Muscle of back (tissue), 13 donors: ENCODE data around the gene DNAJB9. TPM values are rescaled to one million over a fixed set of nuclear protein-coding genes. Genes with fewer than 3 reads are reported as not detected.
"Not testable (repeated sequence)": the region's sequence is repeated elsewhere in the genome, so short reads cannot be mapped to it uniquely, and the experiment has no call there.

ENCODE experiments used
- DNase-seq, 3 donors: peaks; one replicate each; pipeline versions ENCODE4 v3.0.0 to v3.0.0-alpha.2; 2013
- long read RNA-seq, 9 donors: transcript quantifications; one replicate each; lab custom pipeline, GENCODE V29; 2026
- polyA plus RNA-seq, 10 donors: library from polyadenylated mRNA; unstranded; fragments of 120-200 nt; gene quantifications; one replicate each; pipeline ENCODE4 v1.2.1, GENCODE V29; 2013; ENCODE audit not compliant: insufficient read length in 10 of 10

DNAJB9 gene
- polyA plus RNA-seq = 10 to 100 TPM; 14.9 to 21.1 (median 17.8) TPM
- long read RNA-seq, donor 1, transcript DNAJB9-201 (3 exons, 2,715 nt) = major isoform, 9 of 9 reads
- long read RNA-seq, donor 1, partial matches to known transcripts = 0 of 9 reads
- long read RNA-seq, donor 1, other reads (novel, unspliced or antisense) = 0 of 9 reads
- long read RNA-seq, donor 2, transcript DNAJB9-201 (3 exons, 2,715 nt) = major isoform, 9 of 9 reads
- long read RNA-seq, donor 2, partial matches to known transcripts = 0 of 9 reads
- long read RNA-seq, donor 2, other reads (novel, unspliced or antisense) = 0 of 9 reads
- long read RNA-seq, donor 3 = 0 reads
- long read RNA-seq, donor 4, transcript DNAJB9-201 (3 exons, 2,715 nt) = major isoform, 9 of 9 reads
- long read RNA-seq, donor 4, partial matches to known transcripts = 0 of 9 reads
- long read RNA-seq, donor 4, other reads (novel, unspliced or antisense) = 0 of 9 reads
- long read RNA-seq, donor 5, transcript DNAJB9-201 (3 exons, 2,715 nt) = major isoform, 6 of 7 reads
- long read RNA-seq, donor 5, partial matches to known transcripts = 0 of 7 reads
- long read RNA-seq, donor 5, other reads (novel, unspliced or antisense) = 0 of 7 reads
- long read RNA-seq, donor 6, transcript DNAJB9-201 (3 exons, 2,715 nt) = major isoform, 17 of 19 reads
- long read RNA-seq, donor 6, partial matches to known transcripts = 0 of 19 reads
- long read RNA-seq, donor 6, other reads (novel, unspliced or antisense) = 0 of 19 reads
- long read RNA-seq, donor 7, partial matches to known transcripts = 0 of 5 reads
- long read RNA-seq, donor 7, other reads (novel, unspliced or antisense) = 0 of 5 reads
- long read RNA-seq, donor 8, transcript DNAJB9-201 (3 exons, 2,715 nt) = major isoform, 12 of 44 reads
- long read RNA-seq, donor 8, partial matches to known transcripts = 32 of 44 reads
- long read RNA-seq, donor 8, other reads (novel, unspliced or antisense) = 0 of 44 reads
- long read RNA-seq, donor 9 = 0 reads

DNA sequence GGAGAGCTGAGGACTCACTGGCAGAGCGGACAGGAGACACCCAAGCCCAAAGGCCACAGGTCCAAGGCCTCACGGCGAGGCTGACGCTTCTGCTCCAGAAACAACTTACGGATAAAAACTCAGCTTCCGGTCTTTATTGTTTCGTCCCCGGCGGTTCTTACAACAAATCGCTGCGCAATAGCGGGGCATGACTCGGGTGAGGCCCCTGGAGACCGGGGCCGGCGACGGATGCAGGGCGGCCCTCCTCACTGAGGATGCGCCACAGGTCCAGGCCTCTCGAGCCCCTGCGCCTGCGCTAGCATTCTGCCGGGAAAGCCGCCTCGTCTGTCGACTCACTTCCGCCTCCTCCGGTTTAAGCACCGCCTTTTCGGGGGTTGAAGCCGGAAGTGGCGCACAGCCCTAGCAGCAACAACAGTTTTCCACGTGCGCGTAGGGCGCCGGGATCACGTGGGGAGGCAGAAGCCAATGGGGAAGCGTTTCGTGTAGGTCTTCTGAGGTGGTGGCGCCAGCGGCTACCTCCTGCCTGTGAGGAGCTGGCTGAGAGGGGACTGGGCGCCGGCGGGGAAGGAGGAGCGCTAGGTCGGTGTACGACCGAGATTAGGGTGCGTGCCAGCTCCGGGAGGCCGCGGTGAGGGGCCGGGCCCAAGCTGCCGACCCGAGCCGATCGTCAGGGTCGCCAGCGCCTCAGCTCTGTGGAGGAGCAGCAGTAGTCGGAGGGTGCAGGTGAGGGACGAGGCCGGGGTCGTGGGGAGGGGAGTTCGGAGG lies at the start of gene DNAJB9, which contains the start of gene THAP5:
DNAJB9 (plus strand) TSS at position 494 of the 765 bp plus-strand sequence. CDS start 1,853 bp downstream, outside the sequence.
THAP5 (minus strand) TSS at position 326 of the 765 bp plus-strand sequence; CDS start at position 189, 137 bp downstream.
- DNase-seq = peak; percentile 99 to 100 (median 100)

DNA sequence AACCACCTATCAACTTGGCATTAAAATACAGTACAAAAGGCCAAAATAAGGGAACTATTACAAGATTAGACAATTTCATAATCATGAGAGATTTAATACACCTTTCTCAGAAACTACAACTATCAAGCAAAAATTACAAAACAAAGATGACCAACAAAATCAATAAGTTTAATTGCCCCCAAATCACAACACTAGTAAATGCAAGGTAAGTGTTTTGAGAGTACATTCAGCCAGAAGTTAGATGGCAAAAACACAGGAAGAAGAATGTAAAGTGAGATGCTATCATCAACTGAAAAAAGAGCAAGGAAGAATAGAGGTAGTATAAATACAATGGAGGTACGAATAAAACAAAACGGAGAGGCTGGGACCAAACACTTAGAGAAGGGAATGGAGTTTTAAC lies 46.9 kb upstream of the DNAJB9 start:
- no peak for DNase-seq

DNA sequence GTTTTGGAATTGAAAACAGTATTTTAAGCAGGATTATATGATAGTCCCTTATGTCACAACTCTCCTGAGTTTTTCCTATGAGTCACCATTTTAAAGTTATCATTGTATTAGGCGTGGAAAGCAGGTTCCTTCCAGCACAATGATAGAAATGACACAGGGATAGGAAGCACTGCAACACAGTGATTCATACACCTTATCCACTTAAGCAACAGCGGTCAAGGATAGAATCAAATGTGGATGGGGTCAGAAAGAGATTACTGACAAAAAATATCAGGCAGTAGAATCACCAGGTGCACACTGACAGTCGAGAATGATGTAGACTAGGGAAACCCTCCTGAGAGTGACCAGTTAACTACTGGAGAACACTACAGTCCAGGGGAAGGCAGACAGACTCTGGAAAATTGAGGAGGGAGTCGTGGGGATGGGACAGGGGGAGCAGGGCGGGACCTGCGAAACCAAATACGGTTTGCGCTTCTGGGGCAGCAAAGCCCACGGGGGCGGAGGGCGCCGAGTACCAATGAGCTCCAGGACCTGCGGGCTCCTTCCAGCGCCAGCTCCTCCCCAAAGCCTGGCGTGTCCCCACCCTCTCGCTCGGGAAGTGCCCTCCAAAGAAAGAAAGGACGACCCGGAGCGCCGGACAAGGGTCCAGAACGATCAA lies 44.2 kb upstream of the DNAJB9 start:
- no peak for DNase-seq

DNA sequence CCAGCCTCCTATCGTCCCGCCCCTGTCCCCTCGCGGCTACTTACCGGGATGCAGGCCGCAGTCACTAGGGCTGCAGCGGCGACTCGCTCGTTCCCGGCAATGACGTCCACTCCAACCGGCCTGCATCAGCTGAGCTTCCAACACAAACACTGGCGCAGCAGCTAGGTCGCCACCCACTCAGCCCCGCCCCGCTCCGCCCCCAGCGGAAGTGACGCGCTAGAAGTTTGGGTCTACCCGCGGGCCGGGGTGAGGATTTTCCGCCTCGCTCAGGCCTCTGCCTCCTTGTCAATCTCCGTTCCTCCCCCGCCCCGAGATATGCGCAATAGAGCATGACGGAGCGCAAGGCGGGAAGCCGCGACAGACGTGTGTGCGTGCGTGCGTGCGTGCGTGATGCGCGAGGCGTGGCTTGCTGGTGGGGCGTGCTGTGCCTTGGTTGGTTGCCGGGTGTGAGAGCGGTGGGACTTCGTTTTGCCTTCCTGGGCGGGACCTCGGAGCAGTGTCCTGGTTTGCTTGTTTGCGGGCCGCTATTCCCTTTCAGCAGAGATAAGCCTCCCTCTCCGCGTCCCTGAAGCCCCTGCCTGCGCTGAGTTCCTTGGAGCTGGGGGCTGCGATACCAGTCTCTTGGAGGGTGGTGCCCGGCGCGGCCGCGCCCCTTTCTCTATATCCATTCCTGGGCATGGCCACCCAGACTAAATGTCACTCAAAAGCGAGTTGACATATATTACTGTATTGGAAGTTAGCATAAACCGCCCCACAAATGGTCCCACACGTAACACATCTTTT lies 43.5 kb upstream of the DNAJB9 start, which contains the start of gene PNPLA8:
PNPLA8 (minus strand) TSS at position 151 of the 783 bp plus-strand sequence. CDS start 10,644 bp downstream, outside the sequence.
- peak; percentile 100 for DNase-seq

DNA sequence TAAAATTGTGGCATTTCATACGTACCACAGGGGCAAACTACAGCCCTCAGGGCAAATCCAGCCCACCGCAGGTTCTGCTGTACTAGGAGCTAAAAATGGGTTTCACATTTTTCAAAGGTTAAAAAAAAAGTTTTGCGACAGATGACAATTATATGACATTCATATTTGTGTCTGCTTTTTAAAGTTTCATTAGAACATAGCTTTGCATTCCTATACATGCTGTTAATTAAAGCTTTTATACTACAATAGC lies 43.0 kb upstream of the DNAJB9 start:
- DNase-seq = no peak

DNA sequence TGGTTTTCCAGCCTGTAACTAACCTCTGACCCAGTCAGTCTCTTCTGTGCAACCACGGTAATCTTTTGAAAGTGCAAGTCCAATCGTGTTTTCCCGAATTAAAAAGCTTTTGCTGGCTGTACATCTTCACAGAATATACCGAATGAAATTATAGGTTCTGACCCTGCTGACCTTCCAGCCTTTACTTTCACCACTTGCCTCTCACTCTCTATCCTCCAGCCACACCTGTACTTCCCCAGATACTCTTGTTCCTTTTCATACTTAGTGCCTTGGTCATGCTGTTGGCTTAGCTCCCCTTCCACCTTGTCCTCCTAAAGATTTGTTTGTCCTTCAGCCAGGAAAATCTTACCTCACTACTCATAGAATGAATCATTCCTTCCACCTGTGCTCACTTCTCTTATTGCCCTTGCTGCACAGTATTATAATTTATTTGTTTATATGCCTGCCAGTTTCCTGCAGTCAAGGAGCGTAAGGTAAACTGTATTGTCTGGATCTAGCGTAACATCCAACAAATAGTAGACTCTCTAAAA lies 41.4 kb upstream of the DNAJB9 start:
- DNase-seq = no peak

DNA sequence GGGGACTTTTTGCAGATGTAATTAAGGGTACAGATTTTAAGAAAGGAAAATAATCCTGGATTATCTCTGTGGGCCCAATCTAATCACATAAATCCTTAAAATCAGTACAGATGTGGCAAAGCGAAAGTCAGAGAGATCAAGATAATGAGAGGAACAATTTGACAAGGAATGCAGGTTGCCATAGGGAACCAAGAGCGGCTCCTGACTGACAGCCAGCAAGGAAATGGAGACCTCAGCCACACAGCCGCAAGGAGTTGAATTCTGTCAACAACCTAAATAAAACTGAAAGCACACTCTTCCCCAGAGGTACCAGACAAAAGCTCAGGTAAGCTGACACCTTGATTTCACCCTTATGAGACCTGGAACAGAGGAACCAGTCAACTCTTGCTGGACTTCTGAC lies 40.3 kb upstream of the DNAJB9 start:
- DNase-seq = no peak

DNA sequence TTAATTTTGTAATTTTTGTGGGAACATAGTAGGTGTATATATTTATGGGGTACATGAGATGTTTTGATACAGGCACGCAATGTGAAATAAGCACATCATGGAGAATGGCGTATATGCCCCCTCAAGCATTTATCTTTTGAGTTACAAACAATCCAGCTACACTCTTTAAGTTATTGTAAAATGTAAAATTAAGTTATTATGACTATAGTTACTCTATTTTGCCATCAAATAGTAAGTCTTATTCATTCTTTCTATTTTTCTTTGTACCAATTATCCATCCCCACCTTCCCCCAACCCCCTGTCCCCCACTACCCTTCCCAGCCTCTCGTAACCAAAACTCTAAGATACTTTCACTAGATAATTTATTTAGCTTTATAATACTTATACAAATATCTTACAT lies 36.0 kb upstream of the DNAJB9 start:
- no peak for DNase-seq

DNA sequence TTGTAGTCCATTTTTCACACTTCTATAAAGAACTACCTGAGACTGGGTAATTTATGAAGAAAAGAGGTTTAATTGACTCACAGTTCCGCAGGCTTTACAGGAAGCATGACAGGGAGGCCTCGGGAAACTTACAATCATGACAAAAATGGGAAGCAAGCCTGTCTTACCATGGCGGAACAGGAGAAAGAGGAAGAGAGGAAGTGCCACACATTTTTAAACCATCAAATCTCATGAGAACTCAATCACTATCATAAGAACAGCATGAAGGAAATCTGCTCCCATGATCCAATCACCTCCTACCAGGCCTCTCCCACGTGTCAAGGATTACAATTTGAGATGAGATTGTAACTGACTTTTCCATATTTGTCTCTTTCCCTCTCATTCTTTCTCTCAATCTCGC lies 34.4 kb upstream of the DNAJB9 start:
- no peak for DNase-seq

DNA sequence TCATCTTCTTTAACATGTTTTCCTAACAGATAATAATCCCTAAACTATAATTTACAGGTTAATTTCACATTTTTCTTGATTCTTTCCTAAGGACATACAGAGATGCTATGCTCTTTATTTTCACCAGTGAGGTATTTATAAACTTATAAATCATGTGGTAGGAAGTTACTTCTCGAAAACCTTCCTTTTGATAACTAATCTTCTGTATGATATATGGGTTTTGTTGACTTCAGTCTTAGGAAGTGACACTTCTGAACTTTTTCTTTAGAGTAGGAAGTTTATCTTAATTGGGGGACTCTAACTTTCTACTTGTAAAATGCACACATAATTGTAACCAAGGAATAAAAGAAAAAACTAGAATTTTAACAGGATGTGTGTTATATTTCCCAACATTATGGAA lies 33.9 kb upstream of the DNAJB9 start:
- DNase-seq = no peak

DNA sequence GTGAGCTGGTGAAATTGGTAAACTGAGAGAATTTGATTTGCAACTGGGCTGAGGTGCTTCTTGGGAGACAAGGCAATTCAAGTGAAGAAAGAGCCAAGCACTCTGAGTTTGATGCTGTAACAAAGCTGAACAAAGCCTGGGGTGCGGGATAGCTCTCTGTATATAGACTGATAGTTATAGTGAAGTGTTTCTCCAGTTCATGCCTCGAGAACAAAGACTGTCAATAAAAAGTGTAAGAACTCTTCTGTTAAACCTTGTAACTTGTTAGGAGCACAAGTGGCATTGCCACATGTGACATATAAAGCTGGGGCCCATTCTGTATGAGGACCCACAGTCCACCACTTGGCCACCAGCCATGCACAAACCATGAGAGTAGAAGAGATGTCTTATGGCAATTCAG lies 32.4 kb upstream of the DNAJB9 start:
- DNase-seq = no peak

DNA sequence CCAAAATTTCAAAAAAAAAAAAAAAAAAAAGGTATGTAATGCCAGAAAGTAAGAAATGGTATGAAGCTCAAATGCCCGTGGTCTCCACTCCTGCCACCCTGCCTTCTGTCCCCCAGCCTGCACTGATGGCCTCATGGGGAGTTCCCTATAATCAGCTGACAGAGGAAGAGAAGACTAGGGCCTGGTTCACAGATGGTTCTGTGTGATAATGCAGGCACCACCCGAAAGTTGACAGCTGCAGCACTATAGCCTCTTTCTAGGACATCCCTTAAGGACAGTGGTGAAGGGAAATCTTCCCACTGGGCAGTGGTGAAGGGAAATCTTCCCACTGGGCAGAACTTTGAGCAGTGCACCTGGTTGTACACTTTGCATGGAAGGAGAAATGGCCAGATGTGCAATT lies 31.4 kb upstream of the DNAJB9 start:
- DNase-seq = not testable (repeated sequence)

DNA sequence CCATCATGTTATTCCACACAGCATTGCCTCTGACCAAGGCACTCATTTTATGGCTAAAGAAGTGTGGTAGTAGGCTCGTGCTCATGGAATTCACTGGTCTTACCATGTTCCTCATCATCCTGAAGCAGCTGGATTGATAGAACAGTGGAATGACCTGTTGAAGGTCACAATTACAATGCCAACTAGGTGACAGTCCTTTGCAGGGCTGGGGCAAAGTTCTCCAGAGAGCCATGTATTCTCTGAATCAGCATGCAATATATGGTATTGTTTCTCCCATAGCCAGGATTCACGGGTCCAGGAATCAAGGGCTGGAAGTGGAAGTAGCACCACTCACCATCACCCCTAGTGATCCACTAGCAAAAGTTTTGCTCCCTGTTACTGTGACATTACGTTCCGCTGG lies 31.0 kb upstream of the DNAJB9 start:
- not testable (repeated sequence) for DNase-seq

DNA sequence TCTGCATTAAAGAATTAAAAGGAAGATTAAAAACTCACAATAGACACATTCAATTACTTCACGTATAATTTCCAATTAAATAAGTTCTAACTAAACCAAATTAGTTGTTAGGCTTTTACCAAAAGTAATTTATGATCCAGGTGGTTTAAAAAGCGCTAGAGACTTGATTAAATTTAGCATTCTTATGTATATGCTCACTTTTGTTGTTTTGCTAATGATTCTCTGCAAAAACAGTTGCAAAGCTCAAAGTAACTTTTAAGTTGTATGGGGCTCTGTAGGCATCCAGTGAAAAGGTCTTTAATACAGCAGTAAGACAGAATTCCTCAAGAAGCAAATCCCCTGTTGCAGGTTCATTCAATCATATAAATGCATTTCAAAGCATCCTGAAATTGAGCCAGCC lies 28.2 kb upstream of the DNAJB9 start:
- DNase-seq = no peak

DNA sequence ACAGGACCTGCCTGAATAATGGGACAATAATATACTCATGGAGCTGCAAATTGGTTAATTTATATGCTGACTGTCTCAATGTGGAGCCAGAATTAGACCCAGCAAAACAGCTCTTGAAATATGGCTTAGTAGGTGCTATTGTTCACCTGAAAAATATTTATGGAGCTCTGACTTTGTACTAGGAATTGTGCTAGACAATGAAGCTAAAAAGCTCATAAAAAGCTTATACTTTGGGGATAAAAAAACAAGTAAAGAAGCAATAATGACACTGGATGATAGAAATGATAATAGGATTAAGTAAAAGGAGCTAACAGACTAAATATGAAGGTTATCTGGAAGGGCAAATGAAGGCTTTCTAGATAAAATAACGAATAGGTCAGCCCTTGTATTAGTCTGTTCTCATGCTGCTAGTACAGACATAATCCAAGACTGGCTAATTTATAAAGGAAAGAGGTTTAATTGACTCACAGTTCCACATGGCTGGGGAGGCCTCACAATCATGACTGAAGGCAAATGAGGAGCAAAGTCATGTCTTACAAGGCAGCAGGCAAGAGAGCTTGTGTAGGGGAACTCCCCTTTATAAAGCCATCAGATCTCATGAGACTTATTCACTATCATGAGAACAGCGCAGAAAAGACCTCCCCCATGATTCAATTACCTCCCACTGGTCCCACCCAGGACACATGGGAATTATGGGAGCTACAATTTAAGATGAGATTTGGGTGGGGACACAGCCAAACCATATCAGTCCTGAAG lies 21.4 kb upstream of the DNAJB9 start:
- not testable (repeated sequence) for DNase-seq

DNA sequence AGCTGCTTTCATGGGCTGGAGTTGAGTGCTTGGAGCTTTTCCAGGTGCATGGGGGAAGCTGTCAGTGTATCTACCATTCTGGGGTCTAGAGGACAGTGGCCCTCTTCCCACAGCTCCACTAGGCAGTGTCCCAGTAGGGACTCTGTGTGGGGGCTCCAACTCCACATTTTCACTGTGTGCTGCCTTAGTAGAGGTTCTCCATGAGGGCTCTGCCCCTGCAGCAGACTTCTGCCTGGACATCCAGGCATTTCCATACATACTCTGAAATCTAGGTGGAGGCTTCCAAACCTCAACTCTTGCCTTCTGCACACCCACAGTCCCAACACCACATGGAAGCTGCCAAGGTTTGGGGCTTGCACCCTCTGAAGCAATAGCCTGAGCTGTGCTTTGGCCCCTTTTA lies 13.0 kb upstream of the DNAJB9 start:
- DNase-seq = not testable (repeated sequence)

DNA sequence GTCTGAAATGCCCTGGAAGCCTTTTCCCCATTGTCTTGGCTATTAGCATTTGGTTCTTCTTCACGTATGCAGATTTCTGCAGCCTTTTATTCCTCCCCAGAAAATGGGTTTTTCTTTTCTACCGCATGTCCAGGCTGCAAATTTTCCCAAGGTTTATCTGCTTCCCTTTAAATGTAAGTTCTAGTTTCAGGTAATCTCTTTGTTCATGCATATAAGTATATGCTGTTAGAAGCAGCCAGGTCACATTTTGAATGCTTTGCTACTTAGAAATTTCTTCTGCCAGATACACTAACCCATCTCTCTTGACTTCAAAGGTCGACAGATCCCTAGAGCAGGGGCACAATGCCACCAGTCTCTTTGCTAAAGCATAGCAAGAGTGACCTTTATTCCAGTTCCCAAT lies 12.5 kb upstream of the DNAJB9 start:
- no peak for DNase-seq

DNA sequence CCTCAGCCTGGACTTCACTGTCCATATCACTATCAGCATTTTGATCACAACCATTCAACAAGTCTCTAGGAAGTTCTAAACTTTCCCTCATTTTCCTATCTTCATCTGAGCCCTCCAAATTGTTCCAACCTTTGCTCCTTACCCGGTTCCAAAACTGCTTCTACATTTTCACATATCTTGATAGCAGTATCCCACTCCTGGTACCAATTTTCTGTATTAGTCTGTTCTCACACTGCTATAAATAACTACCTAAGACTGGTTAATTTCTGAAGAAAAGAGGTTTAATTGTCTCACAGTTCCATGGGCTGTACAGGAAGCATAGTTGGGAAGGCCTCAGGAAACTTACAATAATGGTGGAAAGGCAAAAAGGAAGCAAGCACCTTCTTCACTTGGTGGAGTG lies 12.1 kb upstream of the DNAJB9 start:
- DNase-seq = no peak

DNA sequence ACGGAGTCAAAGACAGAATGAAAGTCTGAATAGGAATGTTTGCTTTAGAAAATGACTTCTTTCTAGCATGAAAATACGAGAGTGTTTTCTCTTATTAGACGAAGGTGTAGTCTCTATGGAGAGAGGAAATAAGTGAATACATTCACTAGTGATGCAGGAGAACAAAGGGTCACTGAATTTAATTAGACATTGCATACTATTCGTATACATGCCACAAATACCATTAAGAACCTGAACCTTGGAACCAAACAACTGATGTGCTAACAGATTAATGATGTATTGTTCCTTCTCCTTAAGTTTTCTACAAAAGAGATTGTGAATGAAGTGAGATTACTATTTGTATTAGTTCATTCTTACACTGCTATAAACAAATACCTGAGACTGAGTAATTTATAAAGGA lies 10.4 kb upstream of the DNAJB9 start:
- no peak for DNase-seq
